HG03139 (cell line): ENCODE measurements around the gene MRPS23.

Experiments
- ATAC-seq: cut with Tn5 transposase; IDR thresholded peaks from one replicate; pipeline ENCODE4 v1.9.1; 2021; ENCODE audit not compliant: unreplicated experiment

Gene MRPS23

DNA sequence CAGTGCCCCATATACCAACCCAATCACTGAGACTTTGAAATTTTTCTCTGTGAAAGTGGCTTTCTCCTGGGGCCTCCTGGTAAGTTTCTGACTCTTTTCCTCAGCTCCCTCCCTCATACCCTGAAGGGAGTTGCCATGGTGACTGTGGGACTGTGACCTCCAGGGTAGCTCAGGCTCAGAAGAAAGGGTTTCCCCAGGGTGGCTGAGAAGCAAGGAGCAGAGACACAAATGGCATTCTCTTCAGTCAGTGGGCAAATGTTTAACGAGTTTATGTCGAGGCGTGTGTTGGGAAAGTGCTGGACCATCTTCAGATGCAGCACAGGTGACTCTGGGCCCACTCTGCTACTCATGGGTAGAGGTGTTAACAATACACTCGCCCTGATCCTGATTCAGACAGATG lies 46.8 kb downstream of the MRPS23 start:
- no peak for ATAC-seq

GRCh38 chr17:57801044-57801711 lies 48.7 kb downstream of the MRPS23 start:
- ATAC-seq = no peak

GRCh38 chr17:57794841-57795240 lies 55.0 kb downstream of the MRPS23 start:
- no peak for ATAC-seq

- no peak for ATAC-seq
Measured at GRCh38 chr17:57788725-57789124, 61.1 kb downstream of the MRPS23 start.

- no peak for ATAC-seq
Measured at GRCh38 chr17:57785022-57785421, 64.8 kb downstream of the MRPS23 start.
